Trophoblast cell (in vitro differentiated cells and primary cell): Measurements from ENCODE around the gene PDE4B.
"Not testable (repeated sequence)": the region's sequence is repeated elsewhere in the genome, so short reads cannot be mapped to it uniquely, and the experiment has no call there.

Experiments used
- DNase-seq, 2 donors: peaks; one replicate each; pipeline ENCODE4 v3.0.0-alpha.2; 2016
- H2AFZ ChIP-seq: 2 replicates; pipeline ENCODE4 v1.6.1; 2013; ENCODE audit warnings: low read length, moderate library complexity, mild to moderate bottlenecking; ENCODE audit not compliant: insufficient read depth, poor library complexity
- H2AK5ac ChIP-seq: 2 replicates; pipeline ENCODE4 v1.6.1; 2013; ENCODE audit warnings: mild to moderate bottlenecking, low read length
- H2BK120ac ChIP-seq: 2 replicates; pipeline ENCODE4 v1.6.1; 2013; ENCODE audit warnings: low read length, mild to moderate bottlenecking, moderate library complexity; ENCODE audit not compliant: insufficient read depth, poor library complexity
- H2BK12ac ChIP-seq: 2 replicates; pipeline ENCODE4 v1.6.1; 2013; ENCODE audit warnings: mild to moderate bottlenecking, low read length, moderate library complexity
- H2BK5ac ChIP-seq: 2 replicates; pipeline ENCODE4 v1.6.1; 2013; ENCODE audit warnings: low read length, low read depth, moderate library complexity, mild to moderate bottlenecking; ENCODE audit not compliant: poor library complexity
- H3K14ac ChIP-seq: 2 replicates; pipeline ENCODE4 v1.6.1; 2013; ENCODE audit warnings: mild to moderate bottlenecking, low read length
- H3K18ac ChIP-seq: 2 replicates; pipeline ENCODE4 v1.6.1; 2013; ENCODE audit warnings: mild to moderate bottlenecking, low read length
- H3K23ac ChIP-seq: 2 replicates; pipeline ENCODE4 v1.6.1; 2013; ENCODE audit warnings: low read length
- H3K27ac ChIP-seq: 2 replicates; pipeline ENCODE4 v1.5.1; 2013; ENCODE audit warnings: low read depth, mild to moderate bottlenecking, inconsistent platforms, low read length, moderate library complexity
- H3K27me3 ChIP-seq: 2 replicates; pipeline ENCODE4 v1.6.1; 2013; ENCODE audit warnings: inconsistent platforms, mild to moderate bottlenecking, low read length, moderate library complexity; ENCODE audit not compliant: insufficient read depth
- H3K36me3 ChIP-seq, 2 experiments: 1 replicate in 1 of 2; 2 replicates in 1 of 2; pipeline ENCODE4 v1.6.1; 2013; ENCODE audit warnings: low read length in 2 of 2, mild to moderate bottlenecking in 2 of 2, moderate library complexity in 1 of 2; ENCODE audit not compliant: insufficient read depth in 2 of 2, control insufficient read depth in 1 of 2
- H3K4ac ChIP-seq: 2 replicates; pipeline ENCODE4 v1.6.1; 2013; ENCODE audit warnings: low read depth, mild to moderate bottlenecking, low read length, moderate library complexity
- H3K4me1 ChIP-seq, 2 experiments: 1 replicate in 1 of 2; 2 replicates in 1 of 2; pipeline ENCODE4 v1.6.1; 2013; ENCODE audit warnings: low read length in 2 of 2, mild to moderate bottlenecking in 2 of 2, moderate library complexity in 1 of 2; ENCODE audit not compliant: insufficient read depth in 2 of 2, control insufficient read depth in 1 of 2
- H3K4me2 ChIP-seq: 2 replicates; pipeline ENCODE4 v1.6.1; 2013; ENCODE audit warnings: inconsistent platforms, mild to moderate bottlenecking, low read length, moderate library complexity
- H3K4me3 ChIP-seq: 2 replicates; pipeline ENCODE4 v1.5.1; 2013; ENCODE audit warnings: mild to moderate bottlenecking, low read depth, low read length, inconsistent platforms
- H3K79me1 ChIP-seq: one replicate; pipeline ENCODE4 v1.6.1; 2013; ENCODE audit warnings: low read length
- H3K79me2 ChIP-seq: 2 replicates; pipeline ENCODE4 v1.6.1; 2013; ENCODE audit warnings: low read length, mild to moderate bottlenecking; ENCODE audit not compliant: control insufficient read depth, insufficient read depth, poor library complexity
- H3K9ac ChIP-seq: 2 replicates; pipeline ENCODE4 v1.6.1; 2013; ENCODE audit warnings: mild to moderate bottlenecking, low read length
- H3K9me3 ChIP-seq: 2 replicates; pipeline ENCODE4 v1.6.1; 2013; ENCODE audit warnings: low read depth, mild to moderate bottlenecking, control low read depth, inconsistent platforms, low read length; ENCODE audit not compliant: insufficient read depth
- H4K12ac ChIP-seq: 2 replicates; pipeline ENCODE4 v1.6.1; 2013; ENCODE audit warnings: low read depth, mild to moderate bottlenecking, low read length, moderate library complexity
- H4K8ac ChIP-seq: 2 replicates; pipeline ENCODE4 v1.6.1; 2013; ENCODE audit warnings: low read depth, mild to moderate bottlenecking, low read length, moderate library complexity
- H4K91ac ChIP-seq: one replicate; pipeline ENCODE4 v1.6.1; 2013; ENCODE audit warnings: low read depth, mild to moderate bottlenecking, low read length, moderate library complexity
- WGBS: extraction: QIAGEN DNeasy Blood & Tissue Kit; methylation state at CpG from one replicate; pipeline ENCODE4 v1.1.7; 2013; ENCODE audit warnings: missing lambda C conversion rate; ENCODE audit not compliant: insufficient read length, insufficient coverage; ENCODE audit errors: extremely low coverage; 5-methylcytosine and 5-hydroxymethylcytosine counted together

PDE4B gene

DNA sequence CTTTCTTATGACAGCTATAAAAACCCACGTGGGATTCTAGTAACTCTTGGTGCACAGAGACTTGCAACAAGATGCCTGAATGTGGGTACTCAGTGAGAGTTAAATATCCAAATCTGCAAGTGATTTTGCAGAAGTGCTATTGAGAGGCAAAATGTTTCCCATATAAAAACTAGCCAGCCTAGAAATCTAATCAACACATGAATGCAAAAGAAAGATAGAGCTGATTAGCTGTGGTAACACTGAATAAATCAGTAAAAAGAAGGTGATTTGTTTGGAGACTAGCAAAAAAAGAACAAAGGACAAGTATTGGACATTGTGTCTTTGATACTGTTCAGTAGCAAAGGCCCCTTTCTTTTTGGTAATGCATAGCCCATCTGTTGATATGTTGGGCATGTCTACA, 527.5 kb downstream of the PDE4B start:
- Histone ChIP-seq H2BK120ac (no peak overlapping the region), H3K14ac (no peak overlapping the region), H3K79me1 (peaks cover under 1% of the 10 kb centered on the region), H3K4me2 (no peak overlapping the region), H3K9ac (no peak overlapping the region), H3K23ac (no peak overlapping the region), H4K8ac (no peak overlapping the region), H2AFZ (no peak overlapping the region), H3K79me2 (no peaks in the 10 kb centered on the region), H3K9me3 (no peaks in the 10 kb centered on the region), H3K27ac (no peak overlapping the region), H3K4me3 (no peak overlapping the region), H2BK5ac (no peak overlapping the region), H2BK12ac (no peak overlapping the region), H4K12ac (no peak overlapping the region), H4K91ac (no peak overlapping the region), H3K18ac (no peak overlapping the region), H3K27me3 (no peaks in the 10 kb centered on the region), H3K4me1 (no peaks in the 10 kb centered on the region), H3K36me3 (no peaks in the 10 kb centered on the region), H2AK5ac (no peak overlapping the region), H3K4ac (no peak overlapping the region)
- no peak for DNase-seq
- WGBS = no CpG with 5 or more reads among the region's 1 CpG

DNA sequence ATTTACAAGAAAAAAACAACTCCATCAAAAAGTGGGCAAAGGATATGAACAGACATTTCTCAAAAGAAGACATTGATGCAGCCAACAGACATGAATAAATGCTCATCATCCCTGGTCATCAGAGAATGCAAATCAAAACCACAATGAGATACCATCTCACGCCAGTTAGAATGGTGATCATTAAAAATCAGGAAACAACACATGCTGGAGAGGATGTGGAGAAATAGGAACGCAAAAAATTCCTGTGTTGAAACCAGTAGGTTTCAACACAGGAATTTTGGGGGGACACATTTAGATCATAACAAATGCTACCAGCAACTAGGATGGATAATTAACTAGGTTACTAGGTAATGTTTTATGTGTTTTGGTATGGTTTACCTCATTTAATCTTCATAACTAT, 529.8 kb downstream of the PDE4B start:
- not testable (repeated sequence) for H3K4me2 ChIP-seq, H3K4me1 ChIP-seq, H3K18ac ChIP-seq, H3K14ac ChIP-seq, H3K27ac ChIP-seq, H4K12ac ChIP-seq, H4K8ac ChIP-seq, H2AFZ ChIP-seq, H3K27me3 ChIP-seq, H3K36me3 ChIP-seq, H3K79me2 ChIP-seq, H2BK12ac ChIP-seq, H2AK5ac ChIP-seq, H3K23ac ChIP-seq, H4K91ac ChIP-seq, H3K79me1 ChIP-seq, H3K4me3 ChIP-seq, H2BK5ac ChIP-seq, H2BK120ac ChIP-seq, DNase-seq, H3K9me3 ChIP-seq, H3K4ac ChIP-seq, H3K9ac ChIP-seq
- WGBS = no CpG with 5 or more reads among the region's 2 CpGs

DNA sequence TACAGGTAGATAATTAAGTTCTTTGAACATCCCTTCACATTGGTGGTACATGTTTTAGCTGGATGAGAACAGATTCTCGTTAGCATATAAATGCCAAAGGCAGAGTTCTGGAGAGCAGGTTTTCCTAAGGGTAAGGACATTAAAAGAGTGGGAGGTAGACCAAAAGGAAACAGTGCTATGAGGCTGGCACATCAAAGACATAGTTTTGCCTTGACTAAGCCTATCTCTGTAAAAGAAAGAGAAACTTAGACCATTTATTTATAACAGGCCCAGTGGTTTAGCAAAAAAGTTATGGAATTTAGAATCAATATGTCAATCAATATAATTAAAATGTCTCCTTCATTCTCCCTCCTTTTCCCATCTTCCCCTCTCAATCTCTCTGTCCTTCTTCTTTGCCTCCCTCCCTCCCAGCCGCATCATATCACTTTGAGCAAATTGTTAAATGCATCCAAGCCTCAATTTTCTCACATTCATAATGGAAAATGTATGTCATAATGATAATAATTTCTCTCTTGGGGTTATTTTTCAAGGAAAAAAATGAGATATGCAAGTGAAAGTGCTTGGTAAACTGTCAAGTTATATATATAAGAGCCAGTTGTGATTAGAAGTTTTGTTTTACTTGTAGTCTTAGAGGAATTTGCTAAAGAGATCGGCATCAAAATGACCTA, 531.4 kb downstream of the PDE4B start:
- H2AK5ac ChIP-seq = no peak overlapping the region
- H4K8ac ChIP-seq = no peak overlapping the region
- WGBS = no CpG with 5 or more reads among the region's 3 CpGs
- H3K36me3 ChIP-seq = no peaks in the 10 kb centered on the region
- H3K79me1 ChIP-seq = peaks cover 1% of the 10 kb centered on the region
- no peak overlapping the region for H3K27ac ChIP-seq
- H4K12ac ChIP-seq = no peak overlapping the region
- no peak overlapping the region for H3K14ac ChIP-seq
- H3K4me2 ChIP-seq = no peak overlapping the region
- H3K18ac ChIP-seq = no peak overlapping the region
- H3K4ac ChIP-seq = no peak overlapping the region
- H3K23ac ChIP-seq = no peak overlapping the region
- H3K9ac ChIP-seq = no peak overlapping the region
- H2BK12ac ChIP-seq = no peak overlapping the region
- H3K4me3 ChIP-seq = no peak overlapping the region
- H2AFZ ChIP-seq = no peak overlapping the region
- no peaks in the 10 kb centered on the region for H3K79me2 ChIP-seq
- H3K9me3 ChIP-seq = no peaks in the 10 kb centered on the region
- DNase-seq = no peak
- H4K91ac ChIP-seq = no peak overlapping the region
- H3K27me3 ChIP-seq = no peaks in the 10 kb centered on the region
- H2BK5ac ChIP-seq = no peak overlapping the region
- H2BK120ac ChIP-seq = no peak overlapping the region
- no peaks in the 10 kb centered on the region for H3K4me1 ChIP-seq

DNA sequence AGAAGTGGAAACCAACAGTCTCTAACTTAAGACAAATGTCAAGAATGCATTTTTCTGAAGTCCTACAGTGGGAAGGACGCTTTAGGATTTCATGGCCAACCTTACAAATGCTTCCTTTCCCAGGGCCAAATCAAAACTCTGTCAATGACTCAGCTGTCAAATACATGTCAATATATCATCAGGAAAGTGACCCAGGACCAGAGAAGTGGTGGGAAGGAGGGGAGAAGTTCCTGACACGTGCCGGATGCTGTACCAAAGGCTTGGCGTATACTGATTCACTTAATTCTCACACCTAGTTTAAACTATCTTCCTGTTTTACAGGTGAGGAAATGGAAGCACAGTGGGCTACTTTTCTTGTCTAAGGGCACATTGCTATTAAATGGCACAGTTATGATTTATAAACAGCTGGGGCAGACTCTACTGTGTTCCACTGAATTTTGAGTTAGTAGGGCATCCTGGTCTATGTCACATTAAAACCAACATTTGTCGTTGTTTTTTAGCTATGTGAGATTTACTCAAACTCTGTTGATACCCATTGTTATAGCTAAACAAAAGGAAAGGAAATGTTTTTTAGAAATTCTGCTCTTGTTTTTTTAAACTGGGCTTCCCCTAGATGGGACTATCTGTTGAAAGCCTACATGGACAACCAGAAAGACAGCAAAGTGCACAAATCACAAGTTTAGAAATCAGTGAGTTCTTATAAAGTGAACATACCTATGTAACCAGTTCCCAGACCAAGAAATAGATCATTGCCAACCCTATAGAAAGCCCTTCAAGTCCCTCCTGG, 533.1 kb downstream of the PDE4B start:
- Histone ChIP-seq H3K27ac (no peak overlapping the region), H3K4me2 (no peak overlapping the region), H2BK120ac (no peak overlapping the region), H3K9ac (no peak overlapping the region), H3K23ac (no peak overlapping the region), H3K18ac (no peak overlapping the region), H4K91ac (no peak overlapping the region), H2AK5ac (no peak overlapping the region), H2BK5ac (no peak overlapping the region), H4K12ac (no peak overlapping the region), H3K27me3 (no peaks in the 10 kb centered on the region), H3K4me1 (no peaks in the 10 kb centered on the region), H2AFZ (no peak overlapping the region), H4K8ac (no peak overlapping the region), H3K9me3 (no peaks in the 10 kb centered on the region), H3K4ac (no peak overlapping the region), H2BK12ac (no peak overlapping the region), H3K14ac (no peak overlapping the region), H3K79me2 (no peaks in the 10 kb centered on the region), H3K36me3 (no peaks in the 10 kb centered on the region), H3K4me3 (no peak overlapping the region), H3K79me1 (peaks cover 4% of the 10 kb centered on the region)
- WGBS = no CpG with 5 or more reads among the region's 5 CpGs
- no peak for DNase-seq
